Thoracic aorta (tissue), 2 donors: ENCODE data around the gene GRIP2. TPM values are rescaled to one million over a fixed set of nuclear protein-coding genes. Genes with fewer than 3 reads are reported as not detected.

ENCODE experiments used
- ATAC-seq: fragments of 150-250 bp; one replicate; pipeline ENCODE4 v1.8.0; 2017; ENCODE audit warnings: low read depth; ENCODE audit not compliant: insufficient number of reproducible peaks, low FRiP score
- DNase-seq: peaks from one replicate; pipeline ENCODE4 v3.0.0-alpha.2; 2020; ENCODE audit warnings: low spot score
- H3K27ac ChIP-seq, 2 donors: fragments of 200-600 bp; sonication (generic); 1 replicate in 1 of 2; 2 replicates in 1 of 2; pipeline ENCODE4 v1.5.1; 2016; ENCODE audit warnings: mild to moderate bottlenecking in 2 of 2, moderate library complexity in 2 of 2
- H3K27me3 ChIP-seq: fragments of 200-600 bp; sonication (generic); replicated peaks from 2 replicates; pipeline ENCODE4 v1.6.0; 2016; ENCODE audit warnings: mild to moderate bottlenecking; ENCODE audit not compliant: insufficient read depth
- H3K36me3 ChIP-seq: fragments of 200-600 bp; sonication (generic); one replicate; pipeline ENCODE4 v1.5.1; 2016
- H3K4me1 ChIP-seq, 2 donors: fragments of 200-600 bp; sonication (generic); 1 replicate in 1 of 2; 2 replicates in 1 of 2; pipeline versions ENCODE4 v1.5.1 to v1.6.0; 2016; ENCODE audit warnings: low read depth in 2 of 2, mild to moderate bottlenecking in 1 of 2; ENCODE audit not compliant: control insufficient read depth in 1 of 2
- H3K4me3 ChIP-seq: fragments of 200-600 bp; sonication (generic); 2 replicates; pipeline ENCODE4 v1.5.1; 2016; ENCODE audit warnings: mild to moderate bottlenecking
- H3K9me3 ChIP-seq: fragments of 200-600 bp; sonication (generic); 2 replicates; pipeline ENCODE4 v1.5.1; 2016
- CTCF ChIP-seq: fragments of 200-600 bp; sonication (generic); IDR thresholded peaks from one replicate; pipeline ENCODE4 v1.5.1; 2019; ENCODE audit warnings: antibody characterized with exemption
- total RNA-seq, 2 donors: library from RNA; depleted of rRNA; stranded (reverse); fragments of >200 nt; gene quantifications; one replicate each; pipeline versions ENCODE4 v1.1.0 to v1.2.3, GENCODE V29; 2016

The GRIP2 gene
- total RNA-seq, 2 donors from 2014 or later: 1.5 to 4.2 TPM

DNA sequence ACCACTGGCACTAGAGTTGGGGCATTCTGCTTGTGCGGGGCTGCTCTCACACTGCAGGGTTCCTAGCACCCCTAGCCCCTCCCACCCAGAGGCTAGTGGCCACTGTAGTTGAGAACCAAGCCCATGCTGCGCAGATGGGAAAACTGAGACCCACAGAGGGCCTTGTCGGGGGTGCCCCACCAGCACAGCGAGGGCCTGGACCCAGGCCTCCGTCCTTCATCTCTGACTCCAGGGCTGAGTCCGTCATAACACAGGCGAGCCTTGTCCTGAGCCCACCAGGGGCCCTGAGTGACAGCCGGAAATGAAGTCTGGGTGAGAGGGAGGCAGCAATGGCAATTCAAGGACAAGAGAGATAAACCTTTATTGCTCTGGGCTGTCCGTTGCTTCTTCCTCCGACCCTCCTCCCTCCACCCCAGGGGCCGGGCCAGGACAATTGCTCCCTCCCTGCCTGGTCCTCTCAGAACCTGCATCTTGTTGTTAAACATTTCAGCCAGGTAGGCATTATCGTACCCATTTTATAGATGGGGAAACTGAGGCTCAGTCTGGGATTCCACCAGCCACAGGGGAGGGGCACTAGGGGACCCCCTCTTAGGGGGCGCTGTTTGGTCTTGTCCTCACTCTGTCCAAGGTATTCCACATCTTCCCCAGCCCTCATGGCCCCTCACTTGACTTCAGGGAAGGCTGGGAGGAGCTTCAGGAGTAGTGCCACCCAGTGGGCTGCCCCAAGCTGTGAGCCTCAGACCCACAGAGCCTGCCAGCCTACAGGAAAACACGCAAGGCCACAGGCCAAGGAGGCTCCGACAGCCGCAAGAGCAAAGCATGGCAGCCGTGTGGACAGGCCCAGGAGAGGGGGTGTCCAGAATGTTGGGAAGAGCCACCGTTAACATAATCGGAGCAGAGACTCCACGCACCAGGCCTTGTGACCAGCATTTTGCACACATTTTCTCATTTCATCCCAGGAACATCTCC lies 4.4 kb upstream of the GRIP2 start:
- no peak for TF ChIP-seq CTCF
- no peak overlapping the region for H3K27ac ChIP-seq
- no peaks in the 10 kb centered on the region for H3K36me3 ChIP-seq
- H3K27me3 ChIP-seq: no peaks in the 10 kb centered on the region
- H3K9me3 ChIP-seq: no peaks in the 10 kb centered on the region
- no peak for DNase-seq
- ATAC-seq: no peak
- no peak overlapping the region for H3K4me3 ChIP-seq
- peaks cover 0 to 5% of the 10 kb centered on the region in 2 donors for H3K4me1 ChIP-seq

DNA sequence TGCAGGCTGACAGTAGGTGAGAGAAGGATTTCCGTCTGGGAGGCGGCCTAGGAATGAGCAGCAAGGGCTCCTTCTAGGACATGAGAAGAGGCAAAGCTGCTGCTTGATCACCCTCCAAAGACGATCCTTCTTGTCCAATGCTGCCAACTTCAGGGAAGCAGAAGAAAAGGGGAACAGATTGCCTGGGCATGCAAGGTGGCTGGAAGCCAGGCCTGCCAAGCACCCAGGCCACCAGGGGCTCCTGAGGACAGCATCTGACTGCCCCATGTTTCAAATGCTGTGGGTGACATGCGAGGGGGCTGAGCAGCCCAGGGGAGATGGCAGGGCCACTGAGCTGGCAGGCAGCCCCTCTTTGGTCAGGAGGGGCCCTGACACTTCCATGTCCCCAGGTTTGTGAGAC lies 3.3 kb upstream of the GRIP2 start:
- no peaks in the 10 kb centered on the region for H3K9me3 ChIP-seq
- DNase-seq (no peak), ATAC-seq (no peak)
- no peak overlapping the region for H3K27ac ChIP-seq
- no peaks in the 10 kb centered on the region for H3K27me3 ChIP-seq
- H3K4me1 ChIP-seq: peaks cover 0 to 5% of the 10 kb centered on the region in 2 donors
- H3K4me3 ChIP-seq: no peak overlapping the region
- no peak for TF ChIP-seq CTCF
- no peaks in the 10 kb centered on the region for H3K36me3 ChIP-seq

GRCh38 chr3:14542656-14543055 lies 2.5 kb upstream of the GRIP2 start:
- ATAC-seq: no peak
- no peak overlapping the region for H3K4me3 ChIP-seq
- H3K9me3 ChIP-seq: no peaks in the 10 kb centered on the region
- DNase-seq: no peak
- no peaks in the 10 kb centered on the region for H3K36me3 ChIP-seq
- H3K27me3 ChIP-seq: no peaks in the 10 kb centered on the region
- no peak for TF ChIP-seq CTCF
- peaks cover 0 to 5% of the 10 kb centered on the region in 2 donors for H3K4me1 ChIP-seq
- H3K27ac ChIP-seq: no peak overlapping the region

GRCh38 chr3:14541646-14542045 lies 1.5 kb upstream of the GRIP2 start:
- Histone ChIP-seq H3K9me3 (no peaks in the 10 kb centered on the region), H3K4me3 (no peak overlapping the region), H3K27ac (no peak overlapping the region), H3K27me3 (no peaks in the 10 kb centered on the region), H3K36me3 (no peaks in the 10 kb centered on the region), H3K4me1 (peaks cover 0 to 5% of the 10 kb centered on the region in 2 donors)
- ATAC-seq: no peak
- TF ChIP-seq CTCF: no peak
- DNase-seq: no peak

- no peaks in the 10 kb centered on the region for H3K9me3 ChIP-seq
- no peak for ATAC-seq
- H3K36me3 ChIP-seq: no peaks in the 10 kb centered on the region
- H3K27ac ChIP-seq: no peak overlapping the region
- no peak for TF ChIP-seq CTCF
- H3K4me3 ChIP-seq: no peak overlapping the region
- no peak for DNase-seq
- H3K4me1 ChIP-seq: peaks cover 0 to 5% of the 10 kb centered on the region in 2 donors
- no peaks in the 10 kb centered on the region for H3K27me3 ChIP-seq
Measured at GRCh38 chr3:14540821-14541385, 761 bp upstream of the GRIP2 start.
